GM21447 (cell line): ENCODE data around the gene EYS.

ENCODE experiments used
- ATAC-seq: cut with Tn5 transposase; IDR thresholded peaks from one replicate; pipeline ENCODE4 v1.9.1; 2021; ENCODE audit not compliant: unreplicated experiment

Gene EYS

DNA sequence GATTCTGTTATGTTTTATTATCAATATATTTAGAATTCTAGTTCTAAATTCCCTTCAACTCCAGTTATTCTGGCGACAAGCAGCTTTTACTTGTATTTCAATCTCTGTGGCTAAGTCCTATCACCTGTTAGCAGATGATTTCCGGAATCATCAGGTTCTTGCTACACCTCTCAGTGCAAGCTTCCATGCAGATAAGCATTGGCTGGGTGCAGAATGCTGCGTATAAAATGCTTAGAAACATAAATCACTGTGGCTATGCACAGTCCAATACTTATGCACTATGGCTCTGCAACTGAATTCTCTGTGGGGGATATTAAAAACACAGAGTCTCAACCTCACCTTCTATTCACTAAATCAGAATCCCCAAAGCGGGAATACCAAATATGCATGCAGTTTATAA, 720.0 kb downstream of the EYS start:
- ATAC-seq: no peak

GRCh38 chr6:64985726-64986125, 721.3 kb downstream of the EYS start:
- no peak for ATAC-seq

- no peak for ATAC-seq
These were observed 722.1 kb downstream of the EYS start for GRCh38 chr6:64984948-64985347.

- ATAC-seq: no peak
These were observed 723.9 kb downstream of the EYS start for GRCh38 chr6:64983089-64983488.

DNA sequence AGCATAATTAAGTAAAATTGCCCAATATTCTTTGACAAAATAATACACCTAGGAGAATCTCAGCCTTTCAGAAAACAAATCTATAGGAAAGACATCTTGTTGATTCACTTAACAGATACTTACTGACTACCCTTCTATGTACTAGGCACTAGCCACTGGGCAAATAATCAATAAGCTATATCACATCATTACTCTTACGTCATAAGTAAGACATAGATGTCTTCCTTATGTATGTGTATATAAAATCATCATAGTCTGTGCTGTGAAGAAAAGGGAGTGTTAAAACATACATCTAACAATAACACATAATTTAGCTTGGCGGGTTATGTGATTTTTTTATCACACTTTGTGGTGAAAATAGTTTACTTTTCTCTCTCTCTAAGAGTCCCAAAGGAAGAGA, 733.9 kb downstream of the EYS start:
- ATAC-seq: no peak

DNA sequence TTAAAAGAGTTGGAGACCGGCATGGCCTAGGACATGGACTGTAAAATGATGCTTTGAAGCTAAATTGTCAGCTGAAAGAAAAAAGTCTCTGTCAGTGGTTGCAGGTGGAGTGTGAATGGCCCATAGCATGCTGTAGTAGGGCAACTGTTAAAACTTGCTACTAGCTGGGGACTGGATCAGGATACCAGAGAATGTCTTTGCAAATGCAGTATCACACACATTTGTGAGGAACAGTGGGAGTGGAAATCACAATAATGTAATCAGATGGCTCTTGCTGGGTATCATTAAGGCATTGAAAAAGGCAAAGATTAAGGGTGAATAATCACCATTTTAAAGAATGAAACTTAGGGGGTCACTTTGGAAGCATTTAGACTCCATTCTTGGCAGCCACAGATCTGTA, 737.9 kb downstream of the EYS start:
- no peak for ATAC-seq

- ATAC-seq: no peak
These were observed 751.6 kb downstream of the EYS start for GRCh38 chr6:64955435-64955848.

DNA sequence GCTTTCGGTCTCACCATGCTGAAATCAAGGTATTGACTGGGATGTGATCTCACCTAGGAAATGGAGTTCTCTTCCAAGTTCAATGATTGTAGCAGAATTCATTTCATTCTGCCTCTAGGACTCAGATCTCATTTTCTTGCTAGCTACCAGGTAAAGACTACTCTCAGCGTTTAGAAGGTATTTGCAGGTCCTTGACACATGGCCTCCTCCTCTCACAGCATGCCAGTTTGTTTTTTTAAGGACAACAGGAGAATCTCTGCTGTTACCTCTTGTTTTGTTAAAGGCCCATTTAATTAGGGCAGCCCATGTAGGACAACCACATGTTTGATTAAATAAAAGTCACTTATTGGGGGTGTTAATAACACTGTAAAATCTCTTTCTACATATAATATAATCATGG, 757.8 kb downstream of the EYS start:
- no peak for ATAC-seq

DNA sequence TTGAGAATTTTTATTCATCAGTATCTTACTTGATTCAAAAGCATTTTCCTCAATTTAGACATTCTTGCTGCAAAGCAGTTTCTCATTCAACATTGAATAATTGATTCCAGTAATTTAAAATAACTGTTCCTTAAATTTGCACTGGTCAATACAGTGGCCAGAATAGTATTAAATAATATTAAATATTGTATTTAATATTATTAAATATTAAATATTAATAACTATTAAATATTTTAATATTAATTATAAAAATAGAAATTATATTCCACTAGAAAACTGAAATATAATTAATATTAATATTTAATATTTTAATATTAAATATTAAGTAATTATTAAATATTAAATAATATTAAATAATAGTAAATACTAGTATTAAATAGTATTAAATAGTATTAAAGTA, 758.8 kb downstream of the EYS start:
- no peak for ATAC-seq

- no peak for ATAC-seq
These were observed 761.6 kb downstream of the EYS start for GRCh38 chr6:64945450-64945849.

DNA sequence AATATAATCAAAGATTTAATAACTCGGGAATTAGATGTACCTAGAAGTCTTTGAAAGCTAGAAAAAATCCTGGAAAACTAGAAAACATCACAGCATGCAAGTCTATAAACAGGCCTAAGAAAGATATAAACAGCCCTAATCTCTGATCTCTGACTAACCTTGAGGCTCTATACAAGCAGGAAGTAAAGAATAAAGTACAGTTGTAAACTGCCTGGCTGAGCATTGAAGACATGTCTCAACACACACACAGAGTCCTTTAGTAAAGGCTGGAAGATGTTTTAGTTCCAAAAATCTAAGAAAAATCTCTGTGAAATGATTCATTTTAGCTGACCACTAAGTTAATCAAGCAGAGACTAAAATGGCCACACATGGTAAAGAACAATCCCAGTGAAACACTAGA, 774.5 kb downstream of the EYS start:
- no peak for ATAC-seq

- no peak for ATAC-seq
These were observed 776.3 kb downstream of the EYS start for GRCh38 chr6:64930681-64931080.

- ATAC-seq: no peak
These were observed 781.0 kb downstream of the EYS start for GRCh38 chr6:64926051-64926450.

GRCh38 chr6:64920257-64920656, 786.8 kb downstream of the EYS start:
- ATAC-seq: no peak

DNA sequence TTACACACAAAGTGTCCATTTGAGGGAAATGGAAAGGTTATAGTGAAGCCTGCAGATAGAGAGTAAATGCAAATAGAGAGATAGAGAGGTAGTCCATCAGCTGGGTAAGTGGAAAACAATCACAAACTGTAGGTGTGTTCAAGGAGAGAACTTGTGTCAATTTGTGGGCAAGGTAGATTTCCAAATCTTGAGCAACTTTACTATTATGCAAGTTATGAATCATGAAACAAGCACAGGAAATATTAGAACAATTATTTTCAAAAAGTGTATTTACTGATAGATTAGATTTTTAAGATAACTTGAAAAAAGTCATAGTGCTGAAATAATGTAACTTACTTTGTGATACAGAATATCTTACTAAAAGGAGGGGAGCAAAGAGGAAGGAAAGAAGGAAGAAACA, 792.9 kb downstream of the EYS start:
- ATAC-seq: no peak

DNA sequence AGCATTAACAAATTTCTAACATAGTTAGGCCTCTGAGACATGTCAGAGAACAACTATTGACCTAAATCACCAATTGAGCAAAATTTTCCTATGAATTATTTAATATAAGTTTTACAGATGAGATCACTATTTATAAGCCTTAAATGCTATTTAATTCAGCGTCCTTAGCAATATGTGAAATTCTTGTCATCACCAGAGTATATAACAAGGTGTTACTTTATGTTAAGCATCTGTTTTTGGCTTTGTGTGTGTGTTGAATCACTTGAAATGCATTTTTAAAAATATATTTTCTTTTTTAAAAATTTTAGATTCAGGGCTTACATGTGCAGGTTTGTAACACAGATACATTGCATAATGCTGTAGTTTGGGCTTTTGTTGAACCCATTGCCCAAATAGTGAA, 794.1 kb downstream of the EYS start:
- ATAC-seq: no peak

DNA sequence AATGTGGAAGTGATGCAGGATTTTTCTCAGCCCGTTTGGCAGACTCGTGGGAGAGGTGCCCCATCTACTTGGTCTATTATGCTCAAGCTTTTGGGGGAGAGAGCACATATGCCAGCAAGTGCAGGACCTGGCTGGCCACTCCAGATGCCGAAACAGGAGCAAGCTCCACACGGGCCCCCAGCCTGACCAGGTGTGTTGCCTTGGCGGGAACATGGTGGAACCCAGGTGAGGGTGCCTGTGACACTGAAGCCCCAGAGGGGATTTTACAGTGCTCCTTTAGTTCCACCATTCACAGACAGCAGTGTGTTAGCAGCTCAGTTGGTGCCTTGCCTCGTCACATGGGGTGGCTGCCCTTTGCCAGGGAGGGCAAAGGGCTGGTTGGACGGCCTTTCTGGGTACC, 798.9 kb downstream of the EYS start:
- no peak for ATAC-seq

GRCh38 chr6:64904616-64905015, 802.4 kb downstream of the EYS start:
- ATAC-seq: no peak

GRCh38 chr6:64902596-64902995, 804.4 kb downstream of the EYS start:
- ATAC-seq: no peak

- no peak for ATAC-seq
These were observed 810.1 kb downstream of the EYS start for GRCh38 chr6:64896939-64897338.

DNA sequence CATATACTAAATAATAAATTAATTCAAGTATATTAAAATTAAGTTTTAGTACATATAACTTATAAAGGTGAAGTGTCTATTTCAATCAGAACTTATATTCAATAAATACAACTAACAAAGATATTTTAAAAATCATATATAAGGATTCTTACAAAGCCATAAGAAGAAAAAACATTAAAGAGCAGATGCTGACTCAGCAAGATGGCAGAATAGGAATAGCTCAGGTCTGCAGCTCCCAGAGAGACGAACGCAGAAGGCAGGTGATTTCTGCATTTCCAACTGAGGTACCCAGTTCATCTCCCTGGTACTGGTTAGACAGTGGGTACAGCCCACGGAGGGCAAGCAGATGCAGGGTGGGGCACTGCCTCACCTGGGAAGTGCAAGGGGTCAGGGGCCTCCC, 811.1 kb downstream of the EYS start:
- ATAC-seq: no peak

GRCh38 chr6:64890609-64891008, 816.4 kb downstream of the EYS start:
- ATAC-seq: no peak

DNA sequence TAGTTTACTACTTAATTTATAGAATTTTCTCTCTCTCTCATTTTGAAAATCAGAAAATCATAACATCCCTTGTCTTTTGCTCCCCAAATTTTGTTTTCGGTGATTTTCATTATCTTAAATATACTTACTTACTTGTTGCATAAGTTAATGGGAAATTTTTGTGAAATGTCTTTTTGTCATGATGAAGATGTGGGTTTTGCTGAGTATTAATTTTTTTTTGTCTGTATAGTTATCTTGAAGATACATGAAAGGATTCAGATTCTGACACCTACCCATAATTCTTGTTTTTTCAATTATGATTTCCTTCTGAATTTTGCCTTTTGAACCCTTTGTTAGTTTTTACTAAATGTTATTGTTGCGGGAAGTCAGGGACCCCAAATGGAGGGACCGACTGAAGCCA, 817.9 kb downstream of the EYS start:
- no peak for ATAC-seq

GRCh38 chr6:64874776-64875175, 832.2 kb downstream of the EYS start:
- ATAC-seq: no peak
